Measurements from ENCODE around the gene GPX3. TPM values are rescaled to one million over a fixed set of nuclear protein-coding genes. Genes with fewer than 3 reads are reported as not detected.

The GPX3 gene
- total and polyA plus RNA-seq, 10 of the 15 experiments (the other 5 are each of a cell fraction or from before 2014, with no cell fraction given): 0.04 to 1.0 (median 0.15) TPM; not detected in 3

- no TSS peak for BruUV-seq (replicated peaks)
- Histone ChIP-seq H3K27ac (ENCODE audit: control insufficient read depth, insufficient read depth) (no peak overlapping the region), H3K36me3 (ENCODE audit: control insufficient read depth in 2 of 2, insufficient read depth in 2 of 2, low read length in 1 of 2) (no peaks in the 10 kb centered on the region), H3K4me2 (ENCODE audit: control insufficient read depth, insufficient read depth) (no peak overlapping the region), H2AFZ (ENCODE audit: control insufficient read depth, low read depth, low read length) (no peak overlapping the region), H3K4me3 (no peak overlapping the region), H3K9ac (ENCODE audit: control insufficient read depth, insufficient read depth, low read length) (no peak overlapping the region), H3K4me1 (ENCODE audit: control insufficient read depth, insufficient read depth, low read length) (no peaks in the 10 kb centered on the region), H3K79me2 (ENCODE audit: control insufficient read depth, insufficient read depth, low read length) (no peaks in the 10 kb centered on the region), H4K20me1 (ENCODE audit: control insufficient read depth, insufficient read depth) (no peaks in the 10 kb centered on the region), H3K27me3 (replicated peaks in 1 of 2; ENCODE audit: control insufficient read depth in 2 of 2, insufficient read depth in 2 of 2, low read length in 1 of 2) (no peaks in the 10 kb centered on the region), H3K9me3 (replicated peaks; ENCODE audit: control insufficient read depth, insufficient read depth, low read length) (no peaks in the 10 kb centered on the region)
- FAIRE-seq (no peak), DNase-seq (ENCODE audit: low read depth, low spot score) (no peak), ATAC-seq (no peak)
- RAD21 ChIA-PET (ENCODE audit: unreplicated experiment): interaction anchor here (3.3 kb wide), 1 partner anchor 165 kb away, joined by 13 read pairs; no protein-coding TSS in a partner anchor
- in situ Hi-C loops (cut with MboI) (no loop called here), intact Hi-C loops (cut with micrococcal nuclease; ENCODE audit: unreplicated experiment) (loop anchor here (10.0 kb wide), 1 partner anchor 315 kb away; no protein-coding TSS in a partner anchor)
- SMC1A ChIA-PET (ENCODE audit: uncharacterized antibody, unreplicated experiment): no interaction called here
- CTCF ChIA-PET: interaction anchor here (0.6 to 0.8 kb wide), 3 partner anchors 115 to 165 kb away, joined by 3 to 4 read pairs (median 3); no protein-coding TSS in a partner anchor
- 41% methylated on average over 7 of the region's 7 CpGs for WGBS (ENCODE audit: insufficient coverage, insufficient replicate concordance, low lambda C conversion rate, missing lambda C conversion rate)
- POLR2A ChIA-PET: no interaction called here
- no peak for TF ChIP-seq NBN (IDR thresholded peaks at IDR 0.05)
- TF ChIP-seq RELB (IDR thresholded peaks at IDR 0.05; ENCODE audit: low read depth): no peak
- TF ChIP-seq JUNB (IDR thresholded peaks at IDR 0.05): no peak
- TF ChIP-seq RB1 (IDR thresholded peaks at IDR 0.05; ENCODE audit: borderline replicate concordance): no peak
- TF ChIP-seq IRF3 (IDR thresholded peaks at IDR 0.05): no peak
- TF ChIP-seq SMAD5 (IDR thresholded peaks at IDR 0.05; ENCODE audit: low read depth): no peak
- TF ChIP-seq ZBTB33 (IDR thresholded peaks at IDR 0.05): no peak
- no peak for TF ChIP-seq REST (IDR thresholded peaks at IDR 0.05; ENCODE audit: low read depth, low read length)
- no peak for TF ChIP-seq BCL11A (IDR thresholded peaks at IDR 0.05; ENCODE audit: low read depth, low read length)
- TF ChIP-seq ZBED1 (IDR thresholded peaks at IDR 0.05; ENCODE audit: borderline replicate concordance): no peak
- no peak for TF ChIP-seq MEF2B (IDR thresholded peaks at IDR 0.05; ENCODE audit: partially characterized antibody, poor library complexity, severe bottlenecking)
Measured at GRCh38 chr5:150999704-151000442, 20.5 kb upstream of the GPX3 start.
